HG02610 (cell line): ENCODE data around the gene HSPBAP1.
A peak's percentile ranks its signal among the peaks of the same experiment; 100 is the strongest.
"Not testable (repeated sequence)": the region's sequence is repeated elsewhere in the genome, so short reads cannot be mapped to it uniquely, and the experiment has no call there.

Source experiments
- ATAC-seq: cut with Tn5 transposase; IDR thresholded peaks from one replicate; pipeline ENCODE4 v1.9.1; 2021; ENCODE audit warnings: mild to moderate bottlenecking, moderate library complexity; ENCODE audit not compliant: unreplicated experiment

HSPBAP1 gene

DNA sequence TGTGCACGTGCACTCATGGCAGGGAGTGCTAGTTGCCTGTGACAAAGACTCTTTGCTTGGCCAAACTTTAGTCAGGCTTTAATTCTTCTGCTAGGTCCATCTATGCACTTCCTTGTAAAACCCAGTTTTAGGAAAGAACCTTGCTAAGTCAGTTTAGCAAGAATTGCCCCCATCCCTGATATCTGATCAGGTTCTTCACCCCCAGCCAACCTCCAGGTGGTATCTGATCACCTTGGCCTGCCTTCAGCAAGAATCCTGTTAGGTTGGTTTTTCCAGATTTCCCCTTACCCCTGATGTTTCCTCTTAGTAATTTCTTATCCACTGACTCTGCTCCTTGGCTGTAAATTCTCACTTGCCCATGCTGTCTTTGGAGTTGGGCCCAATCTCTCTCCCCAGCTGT lies 8.4 kb downstream of the HSPBAP1 start:
- ATAC-seq, result no peak

DNA sequence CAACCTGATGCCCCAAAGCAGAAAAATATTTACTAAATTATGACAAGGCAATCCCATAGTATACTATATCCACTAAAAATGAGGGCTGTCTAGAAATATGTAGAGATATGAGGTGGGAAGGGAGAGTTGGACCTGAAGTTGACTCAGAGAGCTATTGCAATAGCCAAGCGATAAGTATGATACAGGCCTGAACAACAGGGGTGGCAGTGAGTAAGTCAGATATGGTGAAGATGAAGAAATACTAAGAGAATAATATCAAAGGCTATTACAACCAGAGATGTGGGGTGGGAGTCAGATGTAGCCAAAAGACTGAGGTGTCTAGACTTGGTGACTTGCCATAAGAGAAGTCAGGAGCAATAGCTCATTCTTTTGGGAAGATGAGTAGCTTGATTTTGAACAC lies 9.2 kb downstream of the HSPBAP1 start:
- ATAC-seq, result no peak

DNA sequence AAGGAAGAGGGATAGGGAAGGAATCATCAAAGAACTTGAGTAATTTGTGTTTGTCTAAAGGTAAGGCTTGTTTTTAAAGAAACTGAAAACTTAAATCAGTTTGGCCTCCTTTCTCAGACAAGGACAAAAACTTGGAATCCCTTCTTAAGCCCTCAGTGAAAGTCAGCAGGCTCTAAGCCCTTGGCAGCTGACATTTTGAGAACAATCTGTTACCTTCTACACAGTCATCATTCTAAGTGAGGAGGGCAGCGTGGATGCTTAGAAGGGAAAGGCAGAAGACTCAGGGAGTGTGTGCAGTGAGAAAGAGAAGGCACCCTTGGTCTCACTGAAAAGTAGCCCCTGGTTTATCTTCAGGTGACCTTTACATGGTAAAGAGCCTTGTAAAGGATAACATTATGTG lies 10.8 kb downstream of the HSPBAP1 start:
- ATAC-seq, result no peak

DNA sequence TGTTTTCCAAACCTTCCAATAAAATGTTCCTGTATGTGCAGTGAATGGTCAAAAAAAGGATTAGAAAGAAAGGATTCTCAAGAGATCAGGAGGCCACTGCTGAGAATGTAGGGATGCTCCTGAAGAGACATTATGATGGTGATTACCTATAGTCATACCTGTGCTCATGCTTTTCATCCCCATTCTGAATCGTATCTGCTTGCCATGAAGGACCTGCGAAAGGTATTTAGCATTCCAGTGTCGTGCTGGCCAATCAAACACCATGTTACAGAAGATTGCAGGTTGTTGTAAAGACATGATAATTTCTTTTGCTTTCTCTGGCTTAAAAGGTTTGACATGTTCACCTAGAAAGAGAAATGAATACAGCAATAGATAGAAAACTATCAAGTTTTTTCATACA lies 16.1 kb downstream of the HSPBAP1 start:
- no peak for ATAC-seq

DNA sequence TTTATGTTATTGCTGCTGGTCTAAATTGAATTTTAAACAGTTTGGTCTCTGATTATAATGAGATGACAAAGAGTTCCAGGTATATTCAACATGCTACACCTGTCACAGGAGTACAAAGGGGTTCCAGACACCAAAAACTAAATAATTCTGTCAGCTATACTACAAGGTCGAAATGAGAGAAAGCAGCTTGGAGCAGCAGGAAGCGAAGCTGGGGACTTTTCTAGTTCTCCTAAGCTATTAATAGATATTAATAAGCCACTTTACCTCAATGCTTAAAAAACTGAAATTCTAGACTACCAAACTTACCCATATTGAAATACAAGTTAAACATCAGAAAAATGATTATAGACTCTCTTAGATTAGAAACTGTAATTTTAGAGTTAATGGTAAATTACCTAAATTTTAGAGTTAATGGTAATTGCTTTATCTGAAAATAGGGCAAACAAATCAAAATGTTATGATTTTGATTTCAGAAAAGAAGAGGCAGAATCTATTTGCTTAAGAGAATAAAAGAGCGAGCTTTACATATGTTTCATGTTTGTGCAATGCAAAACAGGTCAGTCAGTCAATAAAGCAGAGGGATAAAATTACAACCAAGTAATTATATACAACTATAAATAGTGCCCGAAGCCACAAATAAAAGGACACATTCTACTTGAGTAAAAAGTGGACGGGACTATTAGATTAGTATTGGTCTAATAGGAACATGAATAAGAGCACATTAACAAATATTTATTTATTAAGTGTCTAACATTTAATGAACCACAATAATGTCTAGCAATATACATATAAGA lies 16.8 kb downstream of the HSPBAP1 start:
- no peak for ATAC-seq

DNA sequence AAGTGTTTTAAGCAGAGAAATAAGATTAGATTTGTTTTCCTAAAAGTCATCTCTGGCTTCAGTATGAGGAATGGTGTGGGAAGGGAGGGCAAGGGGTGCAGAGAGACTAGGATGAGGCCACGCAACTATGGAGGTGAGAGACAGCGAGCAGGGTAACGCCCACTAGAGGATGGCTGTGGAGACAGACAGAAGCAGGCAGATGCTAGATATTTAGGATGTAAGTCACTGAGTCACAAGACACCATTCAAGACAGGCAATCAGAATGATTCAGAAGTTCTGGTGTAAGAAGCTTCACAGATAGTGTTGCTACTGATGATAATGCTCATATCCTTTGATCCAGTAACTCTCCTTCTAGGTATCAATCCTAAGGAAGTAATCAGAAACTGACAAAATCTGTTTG lies 19.1 kb downstream of the HSPBAP1 start:
- ATAC-seq, result no peak

DNA sequence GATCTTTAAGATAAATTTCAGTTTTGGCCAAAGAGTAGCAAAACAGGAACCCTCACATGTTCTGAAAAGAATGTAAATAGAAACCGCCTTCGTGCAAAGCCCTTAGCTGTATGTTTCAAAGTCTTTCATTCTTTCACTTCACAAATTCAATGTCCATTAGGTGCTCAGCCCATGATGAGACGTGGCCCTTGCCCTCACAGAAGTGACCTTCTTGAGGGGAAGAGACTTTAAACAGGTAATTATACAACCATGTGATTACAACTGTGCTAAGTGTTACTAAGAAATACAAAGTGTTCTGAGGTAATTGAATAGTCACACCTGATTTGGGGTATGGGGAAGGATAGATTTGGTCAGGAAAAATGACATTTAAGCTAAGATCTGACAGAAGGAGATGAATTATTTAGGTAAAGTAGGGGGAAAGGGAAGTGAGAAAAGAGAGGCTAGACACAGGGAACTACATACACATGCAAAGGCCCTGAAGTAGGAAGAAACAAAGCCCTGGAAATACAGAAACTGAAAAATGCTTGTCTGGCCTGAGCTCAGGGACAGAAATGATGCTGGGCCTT lies 19.6 kb downstream of the HSPBAP1 start:
- no peak for ATAC-seq

DNA sequence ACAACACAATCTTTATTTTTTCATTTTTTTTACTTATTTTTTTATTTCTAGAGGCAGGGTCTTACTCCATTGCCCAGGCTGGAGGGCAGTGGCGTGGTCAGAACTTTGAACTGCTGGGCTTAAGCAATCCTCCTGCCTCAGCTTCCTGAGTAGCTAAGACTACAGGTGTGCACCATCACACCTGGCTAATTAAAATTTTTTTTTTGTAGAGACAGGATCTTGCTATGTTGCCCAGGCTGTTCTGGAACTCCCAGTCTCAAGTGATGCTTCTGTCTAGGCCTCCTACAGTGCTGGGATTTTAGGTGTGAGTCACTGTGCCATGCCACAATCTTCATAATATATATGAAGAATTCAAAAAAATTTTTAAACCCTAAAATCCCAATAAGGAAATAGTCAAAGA lies 20.8 kb downstream of the HSPBAP1 start:
- no peak for ATAC-seq

DNA sequence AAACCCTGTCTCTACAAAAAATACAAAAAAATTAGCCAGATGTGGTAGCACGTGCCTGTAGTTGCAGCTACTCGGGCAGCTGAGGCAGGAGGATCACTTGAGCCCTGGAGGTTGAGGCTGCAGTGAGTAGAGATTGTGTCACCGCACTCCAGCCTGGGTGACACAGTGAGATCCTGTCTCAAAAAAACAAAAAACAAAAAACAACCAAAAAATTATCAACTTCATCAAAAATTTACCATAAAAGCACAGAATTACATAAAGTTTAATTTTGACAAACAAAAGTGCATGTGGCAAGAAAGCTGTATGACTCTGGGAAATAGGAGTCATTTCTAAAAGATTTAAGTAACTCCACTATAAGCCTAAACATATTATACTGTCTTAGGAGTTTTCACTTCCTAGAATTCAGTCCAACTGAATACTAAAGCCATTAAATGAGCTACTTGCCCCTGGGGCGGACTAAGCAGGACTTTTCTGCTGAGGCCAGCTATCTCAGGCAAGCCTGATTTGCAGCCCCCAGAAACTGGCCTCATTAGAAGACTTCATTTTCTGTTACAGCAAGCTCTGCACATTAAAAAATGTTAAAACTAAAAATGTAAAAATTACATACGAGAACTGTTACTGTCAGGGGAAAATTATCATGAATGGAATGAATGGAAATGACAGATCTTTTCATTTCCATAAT lies 23.0 kb downstream of the HSPBAP1 start:
- ATAC-seq, result no peak

DNA sequence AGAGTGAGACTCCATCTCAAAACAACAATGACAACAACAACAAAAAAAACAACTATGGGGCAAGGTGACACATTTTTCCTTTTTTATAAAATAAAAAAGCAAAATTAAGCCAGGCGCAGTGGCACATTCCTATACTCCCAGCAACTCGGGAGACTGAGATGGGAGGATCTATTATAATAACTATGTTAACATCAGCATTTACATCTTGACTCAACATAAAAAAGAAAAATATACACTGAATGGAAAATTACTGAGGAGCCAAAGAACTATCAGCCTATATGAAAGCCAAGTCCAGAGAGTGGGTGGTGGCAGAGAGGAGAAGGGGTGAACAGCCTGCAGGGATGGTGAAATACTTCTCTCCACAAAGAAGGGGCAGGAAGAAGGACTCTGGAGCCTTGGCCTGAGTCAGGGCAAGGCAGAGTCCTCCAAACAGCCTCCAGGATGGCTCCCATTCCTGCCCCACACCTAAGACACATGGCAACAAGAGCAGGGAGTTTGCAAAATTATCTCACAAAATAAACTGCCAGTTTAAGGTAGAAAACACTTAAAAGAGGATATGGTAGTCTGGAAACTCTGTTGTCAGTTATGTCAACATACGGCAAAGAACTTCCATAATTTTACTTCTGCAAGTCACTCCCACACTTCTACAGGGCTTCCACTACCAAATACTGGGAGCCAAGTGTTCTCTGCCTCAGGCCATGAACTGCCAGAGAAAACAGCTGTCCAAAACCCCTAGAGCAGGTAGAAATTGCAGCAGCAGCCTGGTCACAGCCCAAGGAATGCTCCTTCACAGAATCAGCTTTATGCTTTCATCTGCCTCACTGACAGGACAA lies 25.9 kb downstream of the HSPBAP1 start:
- no peak for ATAC-seq

DNA sequence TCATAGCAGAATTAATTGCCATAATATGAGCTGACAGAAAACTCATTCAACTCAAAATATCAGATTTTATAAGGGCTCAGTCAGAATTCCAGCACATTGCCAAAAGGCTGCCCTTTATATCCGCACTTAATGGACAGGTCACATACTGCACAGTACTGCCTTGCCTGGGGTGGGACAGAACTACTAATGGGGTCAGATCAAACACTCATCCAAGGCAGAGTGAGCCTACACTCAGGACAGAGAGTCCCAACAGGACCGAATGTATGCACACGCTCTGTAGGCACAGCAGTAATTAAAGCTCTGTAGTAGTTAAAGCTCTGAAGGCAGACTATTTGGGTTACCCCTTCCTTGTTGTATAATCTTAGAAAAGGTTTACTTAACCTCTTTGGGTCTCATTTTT lies 27.2 kb downstream of the HSPBAP1 start:
- ATAC-seq, result no peak

DNA sequence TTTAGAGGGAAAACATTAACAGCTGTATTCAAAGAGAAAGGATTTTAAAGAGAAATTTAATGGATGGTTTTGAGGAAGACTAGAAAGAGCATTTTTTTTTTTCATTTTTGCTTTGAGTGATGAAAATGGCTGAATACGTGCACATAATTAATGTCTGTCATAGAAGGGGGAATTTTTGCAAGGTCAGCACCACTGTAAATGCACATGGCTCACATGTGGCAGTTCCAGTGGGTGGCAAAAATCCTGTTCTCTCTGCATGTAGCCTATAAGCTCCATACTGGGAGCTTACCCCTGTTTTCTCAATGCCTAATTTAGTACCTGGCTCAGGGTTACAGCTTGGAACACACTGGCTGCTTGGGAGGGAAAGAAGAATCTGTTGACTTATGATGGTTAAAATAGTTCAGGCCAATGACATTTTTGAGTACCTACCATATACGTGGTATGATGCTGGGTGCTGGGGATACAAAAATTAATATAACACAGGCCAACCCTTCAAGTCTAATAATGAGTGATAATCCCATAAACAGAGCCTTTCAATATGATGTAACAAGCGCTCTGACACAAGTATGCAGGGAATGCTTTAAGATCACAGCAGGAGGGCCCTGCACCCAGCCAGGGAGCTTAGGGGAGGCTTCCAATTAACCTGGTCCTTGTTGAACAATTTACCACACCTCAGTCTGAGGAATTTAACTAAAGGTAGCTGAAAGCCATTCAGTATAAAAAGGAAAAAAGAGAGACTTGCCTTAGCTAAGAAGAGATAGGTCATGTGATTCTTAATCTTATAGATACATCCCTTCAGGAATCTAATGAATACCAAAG lies 33.0 kb downstream of the HSPBAP1 start:
- ATAC-seq, result no peak

DNA sequence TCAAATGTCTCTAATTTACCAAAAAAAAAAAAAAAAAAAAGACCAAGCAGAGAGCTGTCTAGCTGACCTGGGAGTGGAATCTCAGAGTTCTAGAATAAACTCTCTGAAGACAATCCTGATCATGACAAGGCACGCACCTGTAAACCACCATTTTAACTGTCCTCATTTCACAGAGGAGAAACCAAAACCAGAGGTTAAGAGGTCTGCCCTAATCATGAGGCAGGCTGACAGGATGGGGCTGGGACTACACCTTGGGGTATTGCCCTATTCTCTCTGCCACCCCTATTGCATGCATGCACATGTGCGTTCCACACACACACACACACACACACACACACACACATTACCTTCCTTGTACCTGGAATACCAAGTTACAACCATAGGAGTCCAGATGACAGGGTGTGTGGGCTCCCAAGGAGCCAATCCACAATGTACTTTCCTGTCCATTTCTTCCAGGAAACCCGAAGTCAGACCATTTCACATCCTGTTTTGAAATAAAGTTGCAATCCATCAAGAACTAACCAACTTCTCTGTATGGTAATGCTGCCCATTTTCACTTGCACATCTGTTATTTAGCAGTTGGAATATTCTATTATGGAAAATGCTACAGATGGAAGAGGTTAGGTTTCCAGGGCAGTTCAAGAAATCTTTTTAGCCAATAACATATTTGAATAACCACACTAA lies 34.6 kb downstream of the HSPBAP1 start:
- no peak for ATAC-seq

DNA sequence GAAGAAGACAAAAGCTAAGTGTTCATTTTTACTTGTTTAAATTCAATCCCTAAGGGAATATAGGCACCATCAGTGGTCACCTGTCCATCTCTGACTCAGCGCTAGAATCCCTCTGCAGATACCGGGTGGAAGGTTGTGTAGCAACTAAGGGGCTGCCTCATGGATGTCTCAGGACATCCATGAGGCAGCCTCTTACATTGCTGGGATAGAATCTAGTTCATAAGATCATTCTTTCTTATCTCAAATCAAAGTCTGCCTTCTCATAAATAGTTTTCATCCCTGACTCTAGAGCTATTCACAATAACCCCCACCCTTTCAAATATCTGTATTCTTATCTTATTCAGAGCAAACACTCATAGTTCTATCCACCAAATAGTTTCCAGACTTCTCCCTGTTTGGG lies 38.1 kb downstream of the HSPBAP1 start:
- ATAC-seq, result no peak

DNA sequence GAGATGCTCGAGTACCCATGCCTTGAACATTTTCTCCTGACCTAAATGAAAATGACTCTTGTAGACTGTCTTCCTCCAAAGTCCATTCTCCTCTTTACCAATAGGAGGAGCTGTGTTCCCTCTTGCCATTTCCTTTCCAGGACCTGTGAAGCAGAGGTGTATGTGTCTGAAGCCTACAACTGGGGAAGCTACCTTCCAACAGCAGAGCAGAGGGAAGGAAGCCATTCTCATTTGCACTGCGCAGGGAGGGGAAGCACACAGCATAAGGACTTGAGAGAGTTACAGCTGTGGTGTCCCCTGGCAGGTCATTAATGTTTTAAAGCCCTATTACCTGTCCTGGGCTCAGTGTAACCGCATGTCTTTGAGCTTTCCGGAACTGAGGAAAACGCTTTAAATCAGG lies 38.7 kb downstream of the HSPBAP1 start:
- ATAC-seq, result peak; percentile 59

DNA sequence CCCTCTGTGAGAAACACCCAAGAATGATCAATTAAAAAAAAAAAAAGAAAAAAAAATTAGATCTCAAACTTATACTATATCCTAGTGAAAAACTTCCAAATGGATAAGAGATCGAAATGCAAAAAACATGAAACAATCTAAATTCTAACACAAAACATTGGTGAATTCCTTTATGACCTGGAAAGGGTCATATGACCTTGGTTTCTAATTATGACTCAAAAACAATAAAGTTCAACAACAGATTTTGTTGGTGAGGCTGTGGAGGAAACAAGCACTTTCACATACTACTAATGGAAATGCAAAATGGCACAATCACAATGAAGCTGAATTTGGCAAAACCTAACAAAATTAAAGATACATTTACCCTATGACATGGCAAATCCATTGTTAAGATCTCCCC lies 45.3 kb downstream of the HSPBAP1 start:
- ATAC-seq, result no peak

DNA sequence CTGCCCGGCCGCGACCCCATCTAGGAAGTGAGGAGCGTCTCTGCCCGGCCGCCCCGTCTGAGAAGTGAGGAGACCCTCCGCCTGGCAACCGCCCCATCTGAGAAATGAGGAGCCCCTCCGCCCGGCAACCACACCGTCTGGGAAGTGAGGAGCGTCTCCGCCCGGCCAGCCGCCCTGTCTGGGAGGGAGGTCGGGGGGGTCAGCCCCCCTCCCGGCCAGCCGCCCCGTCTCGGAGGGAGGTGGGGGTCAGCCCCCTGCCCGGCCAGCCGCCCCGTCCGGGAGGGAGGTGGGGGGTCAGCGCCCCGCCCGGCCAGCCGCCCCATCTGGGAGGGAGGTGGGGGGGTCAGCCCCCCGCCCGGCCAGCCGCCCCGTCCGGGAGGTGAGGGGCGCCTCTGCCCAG lies 46.3 kb downstream of the HSPBAP1 start:
- ATAC-seq, result not testable (repeated sequence)

DNA sequence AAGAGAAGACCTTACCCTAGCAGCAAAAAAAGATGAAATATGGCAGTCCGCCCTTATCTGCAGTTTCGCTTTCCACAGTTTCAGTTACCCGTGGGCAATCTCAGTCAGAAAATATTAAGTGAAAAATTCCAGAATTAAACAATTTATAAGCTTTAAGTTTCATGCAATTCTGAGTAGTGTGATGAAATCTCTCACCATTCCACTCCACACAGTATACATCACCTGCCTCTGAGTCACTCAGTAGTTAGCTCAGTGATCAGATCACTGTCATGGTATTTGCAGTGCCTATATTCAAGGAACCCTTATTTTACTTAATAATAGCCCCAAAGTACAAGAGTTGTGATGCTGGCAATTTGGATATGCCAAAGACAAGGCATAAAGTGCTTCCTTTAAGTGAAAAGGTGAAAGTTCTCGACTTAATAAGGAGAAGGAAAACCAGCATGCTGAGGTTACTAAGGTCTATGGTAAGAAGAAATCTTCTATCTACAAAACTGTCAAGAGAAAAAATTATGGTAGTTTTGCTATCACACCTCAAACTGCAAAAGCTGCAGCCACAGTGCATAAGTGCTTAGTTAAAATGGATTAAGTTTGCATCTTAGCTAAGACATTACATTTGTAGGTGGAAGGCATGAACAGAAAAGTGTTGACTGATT lies 48.1 kb downstream of the HSPBAP1 start:
- ATAC-seq, result no peak

DNA sequence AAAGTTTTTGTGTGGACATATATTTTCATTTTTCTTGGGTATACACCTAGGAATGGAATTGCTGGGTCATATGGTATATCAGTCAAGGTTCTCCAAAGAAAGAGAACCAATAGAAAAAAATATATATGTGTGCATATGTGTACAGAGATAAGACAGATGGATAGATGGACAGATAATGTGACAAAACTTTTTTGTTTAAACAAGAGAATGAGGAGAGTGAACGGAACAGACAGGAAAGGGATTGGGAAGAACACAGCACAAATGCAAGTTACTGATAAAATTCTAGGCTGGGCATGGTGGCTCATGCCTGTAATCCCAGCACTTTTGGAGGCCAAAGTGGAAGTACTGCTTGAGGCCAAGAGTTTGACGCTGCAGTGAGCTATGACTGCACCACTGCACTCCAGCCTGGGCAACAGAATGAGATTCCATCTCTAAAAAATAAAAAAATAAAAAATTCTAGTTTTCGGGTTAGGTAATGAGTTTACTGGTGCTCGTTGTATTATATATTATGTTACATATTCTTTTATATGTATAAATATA lies 50.0 kb downstream of the HSPBAP1 start:
- ATAC-seq, result no peak
